Stomach (tissue), 9 donors: ENCODE data around the gene AGMO. TPM values are rescaled to one million over a fixed set of nuclear protein-coding genes. Genes with fewer than 3 reads are reported as not detected.

Experiments used
- DNase-seq, 2 donors: peaks; one replicate each; pipeline versions ENCODE4 v3.0.0 to v3.0.0-alpha.2; 2013 to 2019
- H3K27ac ChIP-seq, 5 donors: fragments of 200-600 bp in 4 of 5; sonication (generic) in 4 of 5; one replicate each; pipeline ENCODE4 v1.5.1; 2013 to 2019; ENCODE audit warnings: mild to moderate bottlenecking in 1 of 5, moderate library complexity in 1 of 5
- H3K27me3 ChIP-seq, 3 donors: fragments of 200-600 bp; sonication (generic); one replicate each; pipeline ENCODE4 v1.5.1; 2017 to 2019; ENCODE audit warnings: mixed run types in 1 of 3
- H3K36me3 ChIP-seq, 4 donors: fragments of 200-600 bp; sonication (generic); 1 replicate in 3 of 4; 2 replicates in 1 of 4; pipeline ENCODE4 v1.5.1; 2016 to 2019
- H3K4me1 ChIP-seq, 4 donors: fragments of 200-600 bp; sonication (generic); one replicate each; pipeline ENCODE4 v1.5.1; 2016 to 2019
- H3K4me3 ChIP-seq, 4 donors: fragments of 200-600 bp; sonication (generic) in 3 of 4; one replicate each; pipeline ENCODE4 v1.5.1; 2016 to 2019; ENCODE audit warnings: mild to moderate bottlenecking in 1 of 4
- H3K9me3 ChIP-seq, 4 donors: fragments of 200-600 bp; sonication (generic); one replicate each; pipeline ENCODE4 v1.5.1; 2016 to 2019
- CTCF ChIP-seq, 7 experiments: fragments of 450-650 bp in 4 of 7; fragments of 200-600 bp in 3 of 7; sonication (generic) in 3 of 7; IDR thresholded peaks; one replicate each; pipeline ENCODE4 v1.5.1; 2016 to 2019; ENCODE audit warnings: antibody characterized with exemption in 7 of 7, control low read depth in 2 of 7, mild to moderate bottlenecking in 1 of 7
- EP300 ChIP-seq: sonication (generic); formaldehyde crosslinking; IDR thresholded peaks from one replicate; pipeline ENCODE4 v1.6.1; 2017; ENCODE audit warnings: antibody characterized with exemption
- POLR2A ChIP-seq, 4 donors: fragments of 450-650 bp; IDR thresholded peaks; one replicate each; pipeline ENCODE4 v1.6.1; 2016; ENCODE audit warnings: antibody characterized with exemption in 4 of 4, control low read depth in 2 of 4, mild to moderate bottlenecking in 1 of 4, moderate library complexity in 1 of 4
- POLR2AphosphoS5 ChIP-seq, 3 donors: sonication (generic); formaldehyde crosslinking; IDR thresholded peaks; one replicate each; pipeline ENCODE4 v1.6.1; 2016; ENCODE audit warnings: antibody characterized with exemption in 3 of 3
- WGBS, 5 donors: extraction: QIAGEN DNeasy Blood & Tissue Kit in 3 of 5; methylation state at CpG; one replicate each; pipeline versions ENCODE4 v1.1.5 to v1.1.7; 2013 to 2018; 5-methylcytosine and 5-hydroxymethylcytosine counted together
- intact Hi-C: fragments of 100-400 bp; cut with DNase I; formaldehyde crosslinking; loops from one replicate; pipeline ENCODE4 v1.15.1; 2023; ENCODE audit warnings: low total_unique reads
- polyA plus RNA-seq, 3 donors: library from polyadenylated mRNA; stranded (reverse); fragments of 200-250 nt; gene quantifications; one replicate each; pipeline ENCODE4 v1.2.3, GENCODE V29; 2013
- total RNA-seq, 5 donors: library from RNA; depleted of rRNA; stranded (reverse); fragments of >200 nt; gene quantifications; one replicate each; pipeline versions ENCODE4 v1.1.0 to v1.2.3, GENCODE V29; 2014 to 2016
- donor health status: healthy with polysubstance abuse.
- donor health status: Bipolar disorder and iron deficiency.
- donor health status: healthy.

The AGMO gene
- total and polyA plus RNA-seq, 8 donors, result 0.03 to 33.0 (median 5.0) TPM; not detected in 5

GRCh38 chr7:15558756-15559155 lies 3.1 kb downstream of the AGMO start:
- 74 to 84% (median 80%) methylated on average over 2 of the region's 2 CpGs for WGBS, 5 donors
- TF ChIP-seq POLR2A (IDR thresholded peaks at IDR 0.05) (no peak), CTCF (IDR thresholded peaks at IDR 0.05) (no peak), EP300 (no peak), POLR2AphosphoS5 (IDR thresholded peaks at IDR 0.05) (no peak)
- no peak for DNase-seq

GRCh38 chr7:15557686-15558085 lies 4.1 kb downstream of the AGMO start:
- H3K36me3 ChIP-seq, result no peaks in the 10 kb centered on the region
- TF ChIP-seq POLR2AphosphoS5 (IDR thresholded peaks at IDR 0.05), result no peak
- TF ChIP-seq POLR2A (IDR thresholded peaks at IDR 0.05), result no peak
- no peak for TF ChIP-seq CTCF (IDR thresholded peaks at IDR 0.05)
- no peak for TF ChIP-seq EP300
- H3K27me3 ChIP-seq, result no peaks in the 10 kb centered on the region
- no peak overlapping the region for H3K4me3 ChIP-seq
- intact Hi-C loops, result no loop called here
- H3K27ac ChIP-seq, result no peak overlapping the region
- H3K9me3 ChIP-seq, result no peaks in the 10 kb centered on the region
- DNase-seq, result no peak
- no peaks in the 10 kb centered on the region for H3K4me1 ChIP-seq

More at GRCh38 chr7:15558756-15559155, 3.1 kb downstream of the AGMO start:
- intact Hi-C loops, result no loop called here
- Histone ChIP-seq H3K4me3 (no peak overlapping the region), H3K27me3 (no peaks in the 10 kb centered on the region), H3K9me3 (no peaks in the 10 kb centered on the region), H3K36me3 (no peaks in the 10 kb centered on the region), H3K4me1 (no peaks in the 10 kb centered on the region), H3K27ac (no peak overlapping the region)

- no peak overlapping the region for H3K27ac ChIP-seq
- H3K4me3 ChIP-seq, result no peak overlapping the region
- WGBS, 5 donors, result 62 to 75% (median 72%) methylated on average over 8 of the region's 8 CpGs
- H3K4me1 ChIP-seq, result no peaks in the 10 kb centered on the region
- intact Hi-C loops, result no loop called here
- no peak for DNase-seq
- no peaks in the 10 kb centered on the region for H3K9me3 ChIP-seq
- TF ChIP-seq EP300 (no peak), POLR2A (IDR thresholded peaks at IDR 0.05) (no peak), CTCF (IDR thresholded peaks at IDR 0.05) (no peak), POLR2AphosphoS5 (IDR thresholded peaks at IDR 0.05) (no peak)
- no peaks in the 10 kb centered on the region for H3K36me3 ChIP-seq
- H3K27me3 ChIP-seq, result no peaks in the 10 kb centered on the region
These were observed 4.6 kb downstream of the AGMO start for GRCh38 chr7:15557186-15557585.

- no peak for TF ChIP-seq POLR2A (IDR thresholded peaks at IDR 0.05)
- TF ChIP-seq POLR2AphosphoS5 (IDR thresholded peaks at IDR 0.05), result no peak
- TF ChIP-seq CTCF (IDR thresholded peaks at IDR 0.05), result no peak
- TF ChIP-seq EP300, result no peak
- H3K27ac ChIP-seq, result no peak overlapping the region
- intact Hi-C loops, result no loop called here
- no peaks in the 10 kb centered on the region for H3K27me3 ChIP-seq
- no peak for DNase-seq
- no peaks in the 10 kb centered on the region for H3K4me1 ChIP-seq
- H3K4me3 ChIP-seq, result no peak overlapping the region
- 50 to 60% (median 53%) methylated on average over 4 of the region's 4 CpGs for WGBS, 5 donors
- no peaks in the 10 kb centered on the region for H3K36me3 ChIP-seq
- no peaks in the 10 kb centered on the region for H3K9me3 ChIP-seq
These were observed 5.3 kb downstream of the AGMO start for GRCh38 chr7:15556339-15557105.
